ENCODE data around the gene ANKRD9.
"Not testable (repeated sequence)": the region's sequence is repeated elsewhere in the genome, so short reads cannot be mapped to it uniquely, and the experiment has no call there.

The ANKRD9 gene

DNA sequence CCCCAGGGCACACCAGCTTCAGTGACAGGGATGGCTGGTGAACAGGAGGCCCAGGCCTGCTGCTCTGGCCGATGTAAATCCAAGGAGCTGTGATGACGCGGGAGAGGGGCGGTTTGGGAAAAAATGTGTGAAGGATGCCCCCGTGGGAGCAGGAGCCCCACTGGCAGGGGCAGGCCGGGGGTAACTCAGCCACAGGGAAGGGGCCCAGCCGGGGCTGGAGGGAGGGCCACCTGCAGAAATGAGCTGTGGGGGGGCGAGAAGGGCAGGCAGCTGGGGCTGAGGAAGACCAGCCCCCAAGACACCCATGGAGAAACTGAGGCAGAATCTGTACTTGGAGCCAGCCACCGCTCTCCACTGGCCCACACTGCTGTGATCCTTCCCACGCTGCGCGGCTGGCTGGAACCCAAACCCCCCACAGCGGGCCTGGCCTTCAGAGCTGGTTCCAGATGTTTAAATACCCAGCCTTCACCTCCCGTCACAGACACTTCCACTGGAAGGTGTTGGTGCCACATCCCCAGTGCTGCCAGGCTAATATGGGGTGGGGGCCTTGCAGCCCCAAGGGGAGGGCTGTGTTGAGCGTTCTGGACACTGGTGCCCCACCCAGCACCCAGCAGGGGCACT lies 28.5 kb upstream of the ANKRD9 start:
- no peak for DNase-seq

DNA sequence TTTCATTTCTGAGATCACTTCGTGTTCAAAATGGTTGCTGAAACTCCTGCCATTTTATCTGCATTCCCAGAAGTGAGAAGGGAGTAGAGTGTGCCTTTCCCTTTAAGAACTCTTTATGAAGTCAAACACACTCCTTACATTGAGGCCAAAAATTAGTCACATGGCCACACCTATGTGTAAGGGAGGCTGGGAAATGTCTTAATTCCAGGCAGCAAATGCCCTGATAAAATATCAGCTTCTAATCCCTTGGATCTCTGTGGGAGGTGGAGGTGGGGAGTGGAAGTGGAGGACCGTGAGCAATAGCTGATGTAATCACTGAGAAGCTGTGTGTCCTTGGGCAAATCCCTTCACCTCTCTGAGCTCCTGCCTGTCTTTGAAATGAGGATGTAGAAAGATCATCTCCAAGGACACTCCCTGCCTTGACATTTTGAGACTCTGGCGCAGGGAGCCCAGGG lies 22.7 kb upstream of the ANKRD9 start:
- no peak for DNase-seq

DNA sequence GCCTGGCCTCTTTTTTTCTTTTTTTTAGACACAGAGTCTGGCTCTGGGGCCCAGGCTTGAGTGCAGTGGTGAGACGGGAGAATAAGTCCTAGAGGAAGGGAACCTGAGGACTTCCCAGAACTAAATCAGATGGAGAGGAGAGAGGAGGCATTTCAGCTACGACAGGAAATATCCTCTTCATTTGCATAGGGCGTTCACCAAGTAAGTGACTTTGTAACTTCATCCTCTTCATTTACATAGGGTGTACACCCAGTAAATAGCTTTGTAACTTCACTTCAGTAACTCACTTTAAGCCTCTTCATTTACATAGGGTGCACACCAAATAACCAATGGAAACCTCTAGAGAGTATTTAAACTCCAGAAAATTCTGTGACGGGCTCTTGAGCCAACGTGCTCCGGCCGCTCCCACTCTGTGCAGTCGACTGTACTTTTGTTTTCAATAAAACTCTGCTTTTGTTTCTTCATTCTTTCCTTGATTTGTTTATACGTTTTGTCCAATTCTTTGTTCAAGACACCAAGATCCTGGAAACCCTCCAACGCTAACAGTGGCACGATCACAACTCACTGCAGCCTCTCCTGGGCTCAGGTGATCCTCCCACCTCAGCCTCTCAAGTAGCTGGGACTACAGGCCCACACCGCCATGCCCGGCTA lies 21.4 kb upstream of the ANKRD9 start:
- DNase-seq: no peak

DNA sequence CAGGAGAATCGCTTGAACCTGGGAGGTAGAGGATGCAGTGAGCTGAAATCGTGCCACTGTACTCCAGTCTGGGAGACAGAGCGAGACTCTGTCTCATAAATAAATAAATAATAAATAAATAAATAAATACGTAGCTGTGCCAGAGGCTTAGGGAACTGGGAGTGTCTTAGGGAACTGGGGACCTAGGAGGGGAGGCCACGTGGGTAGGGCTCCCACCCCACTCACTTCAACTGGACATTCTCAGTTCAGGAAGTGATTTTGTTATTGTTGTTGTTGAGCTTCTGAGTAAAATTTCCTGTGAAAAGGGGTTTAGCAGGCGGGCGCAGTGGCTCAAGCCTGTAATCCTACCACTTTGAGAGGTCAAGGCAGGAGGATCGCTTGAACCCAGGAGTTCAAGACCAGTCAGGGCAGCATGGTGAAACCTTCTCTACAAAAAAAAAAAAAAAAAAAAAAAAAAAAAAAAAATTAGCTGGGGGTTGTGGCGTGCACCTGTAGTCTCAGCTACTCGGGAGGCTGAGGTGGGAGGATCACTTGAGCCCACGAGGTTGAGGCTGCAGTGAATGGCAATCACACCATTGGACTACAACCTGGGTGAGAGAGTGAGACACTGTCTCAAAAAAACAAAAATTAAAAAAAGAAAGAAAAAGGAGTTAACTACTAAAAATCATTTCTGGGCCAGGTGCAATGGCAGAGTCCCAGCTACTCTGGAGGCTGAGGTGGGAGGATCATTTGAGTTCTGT lies 19.0 kb upstream of the ANKRD9 start:
- DNase-seq: no peak

DNA sequence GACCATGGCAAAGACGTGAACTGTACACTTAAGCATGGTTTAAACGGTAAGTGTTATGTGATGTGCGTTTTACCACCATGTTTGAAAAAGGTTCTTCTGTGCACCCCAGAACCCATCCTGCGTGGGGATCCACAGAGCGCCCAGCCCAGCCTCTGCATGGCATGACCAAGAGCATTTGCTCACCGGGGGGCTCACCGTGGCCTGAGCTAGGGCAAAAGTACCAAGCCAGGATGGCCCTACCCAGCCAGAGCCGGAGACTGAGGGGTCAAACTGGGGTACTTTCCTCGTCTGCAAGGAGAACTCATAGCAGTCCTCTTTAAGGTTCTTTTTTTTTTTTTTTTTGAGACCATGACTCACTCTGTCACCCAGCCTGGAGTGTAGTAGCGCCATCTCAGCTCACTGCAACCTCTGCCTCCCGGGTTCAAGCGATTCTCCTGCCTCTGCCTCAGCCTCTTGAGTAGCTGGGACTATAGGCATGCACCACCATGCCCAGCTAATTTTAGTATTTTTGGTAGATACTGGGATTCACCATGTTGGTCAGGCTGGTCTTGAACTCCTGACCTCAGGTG lies 16.4 kb upstream of the ANKRD9 start:
- no peak for DNase-seq

DNA sequence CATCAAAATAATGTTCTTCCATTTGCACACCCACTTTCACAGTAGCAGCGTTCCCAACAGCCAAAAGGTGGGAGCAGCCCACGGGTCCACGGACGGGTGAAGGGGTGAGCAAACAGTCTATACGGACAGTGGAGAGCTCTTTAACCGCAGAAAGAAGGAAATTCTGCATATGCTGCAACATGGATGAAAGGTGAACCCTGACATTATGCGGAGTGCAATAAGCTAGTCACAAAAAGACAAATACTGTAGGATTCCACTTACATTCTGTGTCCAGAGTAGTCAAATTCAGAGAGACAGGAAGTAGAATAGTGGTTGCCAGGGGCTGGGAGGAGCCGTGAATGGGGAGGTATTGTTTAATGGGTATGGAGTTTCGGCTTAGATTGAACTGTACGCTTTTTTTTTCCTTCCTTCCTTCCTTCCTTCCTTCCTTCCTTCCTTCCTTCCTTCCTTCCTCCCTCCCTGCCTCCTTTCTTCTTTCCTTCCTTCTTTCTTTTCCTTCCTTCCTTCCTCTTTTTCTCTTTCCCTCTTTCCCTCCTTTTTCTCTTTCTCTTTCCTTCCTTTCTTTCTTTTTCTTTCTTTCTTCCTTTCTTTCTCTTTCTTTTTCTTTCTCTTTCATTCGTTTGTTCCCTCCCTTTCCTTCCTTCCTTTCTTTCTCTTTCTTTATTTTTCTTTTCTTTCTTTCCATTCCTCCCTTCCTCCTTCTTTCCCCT lies 15.8 kb upstream of the ANKRD9 start:
- DNase-seq: peak; percentile 24

DNA sequence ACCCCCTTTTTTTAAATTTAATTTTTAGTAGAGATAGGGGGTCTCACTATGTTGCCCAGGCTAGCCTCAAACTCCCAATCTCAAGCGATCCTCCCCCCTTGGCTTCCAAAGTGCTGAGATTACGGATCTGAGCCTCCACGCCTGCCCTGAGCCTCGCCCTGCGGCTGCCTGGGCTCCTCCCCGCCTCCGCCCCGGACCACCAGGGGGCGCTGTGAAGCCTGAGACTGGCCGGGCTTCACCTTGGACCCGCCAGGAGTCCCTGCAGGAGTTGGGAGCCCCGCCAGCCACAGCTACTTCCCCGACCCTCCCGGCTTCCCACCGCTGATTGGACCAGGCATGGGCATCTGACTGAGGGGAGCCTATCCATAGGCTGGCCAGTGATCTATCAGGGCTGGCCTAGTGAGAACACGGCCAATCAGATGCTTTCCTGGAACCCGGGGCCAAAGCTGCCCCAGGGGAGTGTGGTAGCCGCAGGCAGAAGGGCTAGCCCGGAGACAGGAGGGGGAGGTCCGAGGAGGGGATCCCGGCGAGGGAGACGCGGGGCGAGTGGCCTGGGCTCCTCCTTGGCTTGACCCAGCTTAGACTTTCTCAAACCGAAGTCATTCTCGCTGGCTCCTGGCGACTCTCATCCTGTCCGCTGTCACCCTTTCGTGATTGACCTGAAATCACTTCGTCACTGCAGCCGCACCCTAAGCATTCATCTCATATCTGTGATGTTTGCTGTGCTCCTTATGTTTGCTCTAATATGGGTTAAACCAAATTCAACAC lies 15.1 kb upstream of the ANKRD9 start:
- peak; percentile 92 for DNase-seq

DNA sequence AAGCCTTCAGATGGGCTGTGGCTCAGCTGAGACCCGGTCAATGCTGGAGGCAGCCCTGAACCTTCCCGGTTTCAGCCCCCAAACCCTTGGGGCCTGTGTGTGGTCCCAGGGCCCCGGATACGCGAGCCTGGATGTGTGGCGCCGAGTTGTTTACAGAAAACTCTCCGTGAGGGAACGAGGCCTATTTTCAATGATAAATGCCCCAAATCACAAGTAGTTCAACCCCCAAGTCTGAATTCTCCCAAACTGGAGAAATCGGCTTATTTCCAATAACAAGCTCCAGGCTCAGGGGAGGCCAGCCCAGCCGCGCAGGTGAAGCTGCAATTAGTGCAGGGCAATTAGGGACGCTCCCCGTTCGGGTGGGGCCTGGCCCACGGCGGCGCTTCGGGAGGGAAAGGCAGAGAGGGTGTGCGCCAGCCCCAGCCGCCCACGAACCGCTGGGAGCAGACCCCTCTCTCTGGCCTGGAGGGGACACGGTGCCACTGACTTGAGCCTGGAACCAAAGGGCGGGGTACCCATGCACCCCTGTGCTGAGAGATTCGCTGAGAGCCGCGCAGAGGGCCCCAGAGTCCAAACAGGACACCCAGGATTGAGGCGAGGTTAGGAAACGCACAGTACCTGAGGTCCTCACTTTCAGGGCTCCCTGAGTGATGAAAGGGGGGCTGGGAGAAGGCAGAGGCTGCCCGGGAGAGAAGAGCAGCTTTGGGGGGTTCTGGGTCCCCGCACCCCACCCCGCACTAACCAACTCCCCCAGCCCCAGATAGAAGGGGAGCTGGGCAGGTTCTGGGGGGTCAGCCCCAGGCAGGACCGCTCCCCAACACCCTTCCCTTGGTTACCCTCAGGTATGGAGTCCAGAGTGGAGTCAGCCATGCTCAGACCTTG lies 14.2 kb upstream of the ANKRD9 start:
- peak; percentile 28 for DNase-seq

DNA sequence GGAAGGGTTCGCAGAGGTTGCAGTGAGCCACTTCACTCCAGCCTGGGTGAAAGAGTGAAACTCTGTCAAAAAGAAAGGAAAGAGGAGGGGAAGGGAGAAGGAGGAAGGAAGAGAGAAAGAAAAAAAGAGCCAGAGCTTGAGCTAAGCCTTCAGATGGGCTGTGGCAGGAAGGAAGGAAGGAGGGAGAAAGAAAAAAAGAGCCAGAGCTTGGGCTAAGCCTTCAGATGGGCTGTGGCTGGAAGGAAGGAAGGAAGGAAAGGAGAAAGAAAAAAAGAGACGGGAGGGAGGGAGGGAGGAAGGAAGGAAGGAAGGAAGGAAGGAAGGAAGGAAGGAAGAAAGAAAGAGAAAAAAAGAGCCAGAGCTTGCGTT lies 13.6 kb upstream of the ANKRD9 start:
- DNase-seq: no peak

DNA sequence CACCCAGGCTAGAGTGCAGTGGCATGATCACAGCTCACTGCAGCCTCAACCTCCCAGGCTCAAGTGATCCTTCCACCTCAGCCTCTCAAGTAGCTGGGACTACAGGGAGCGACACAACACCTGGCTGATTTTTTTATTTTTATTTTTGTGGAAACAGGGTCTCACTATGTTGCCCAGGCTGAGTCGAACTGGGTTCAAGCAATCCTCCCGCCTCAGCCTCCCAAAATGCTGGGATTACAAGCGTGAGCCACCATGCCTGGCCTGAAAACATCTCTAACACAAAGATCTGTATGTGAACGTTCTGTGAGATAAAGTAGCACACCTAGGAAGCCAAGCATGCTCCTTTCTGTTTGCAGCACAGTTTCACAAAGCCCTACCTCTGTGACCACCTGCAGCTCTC lies 10.1 kb upstream of the ANKRD9 start:
- DNase-seq: not testable (repeated sequence)

DNA sequence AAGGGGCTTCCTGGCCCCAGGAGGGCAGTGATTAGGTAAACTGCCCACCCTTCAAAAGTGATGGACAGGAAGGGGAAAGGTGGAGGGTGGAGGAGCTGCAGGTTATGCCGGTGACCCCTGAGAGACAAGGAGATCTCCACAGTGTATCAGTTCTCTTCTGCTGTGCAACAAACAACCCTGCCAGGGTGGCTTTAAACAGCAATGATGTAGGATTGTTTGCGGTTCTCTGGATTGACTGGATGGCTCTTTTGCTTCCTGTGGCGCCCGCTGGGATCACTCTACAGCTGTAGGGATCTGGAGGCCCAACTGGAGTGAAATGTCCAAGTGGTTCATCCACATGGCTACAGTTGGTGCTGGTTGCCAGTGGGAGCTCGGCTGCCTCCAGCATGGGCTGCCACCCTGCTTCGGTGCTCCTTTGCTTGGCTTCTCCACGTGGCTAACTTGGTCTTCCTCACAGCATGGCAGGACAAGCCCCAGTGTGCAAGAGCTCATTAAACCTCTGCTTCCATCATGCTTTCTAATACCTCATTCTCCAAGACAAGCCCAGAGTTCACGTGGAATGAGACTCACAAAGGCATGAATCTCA lies 8.6 kb upstream of the ANKRD9 start:
- DNase-seq: no peak

DNA sequence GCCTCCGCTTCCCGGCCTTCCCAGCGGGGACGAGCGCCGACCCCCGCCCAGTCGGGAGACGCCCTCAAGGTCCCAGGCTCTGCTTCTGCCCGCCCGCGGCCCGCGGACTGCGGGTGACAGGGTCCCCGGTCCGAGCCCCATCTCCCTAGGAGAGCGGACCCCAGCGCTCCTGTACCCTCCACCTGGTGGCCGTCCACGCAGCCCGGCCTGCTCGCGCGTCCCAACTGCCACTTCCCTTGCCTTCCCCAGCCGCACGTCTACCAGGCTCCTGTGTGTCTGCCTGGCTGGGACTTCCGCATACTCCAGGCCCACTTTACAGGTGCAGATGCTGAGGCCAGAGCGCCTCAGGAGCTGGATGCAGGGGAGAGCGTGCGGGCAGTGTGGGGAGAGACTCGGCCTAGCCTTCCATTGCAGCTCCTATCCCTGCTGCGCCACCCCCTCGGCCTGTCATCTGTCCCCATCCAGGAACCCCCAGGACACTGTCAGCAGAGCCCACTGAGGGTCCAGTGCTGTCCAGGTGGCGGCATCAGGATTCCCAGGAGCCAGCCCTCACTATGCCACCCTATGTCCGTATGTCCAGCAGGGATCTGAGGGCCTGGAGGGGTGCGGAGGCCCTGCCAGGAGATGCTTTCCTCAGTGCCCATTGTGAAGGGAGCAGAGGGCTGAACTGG lies 8.0 kb upstream of the ANKRD9 start:
- DNase-seq: no peak

DNA sequence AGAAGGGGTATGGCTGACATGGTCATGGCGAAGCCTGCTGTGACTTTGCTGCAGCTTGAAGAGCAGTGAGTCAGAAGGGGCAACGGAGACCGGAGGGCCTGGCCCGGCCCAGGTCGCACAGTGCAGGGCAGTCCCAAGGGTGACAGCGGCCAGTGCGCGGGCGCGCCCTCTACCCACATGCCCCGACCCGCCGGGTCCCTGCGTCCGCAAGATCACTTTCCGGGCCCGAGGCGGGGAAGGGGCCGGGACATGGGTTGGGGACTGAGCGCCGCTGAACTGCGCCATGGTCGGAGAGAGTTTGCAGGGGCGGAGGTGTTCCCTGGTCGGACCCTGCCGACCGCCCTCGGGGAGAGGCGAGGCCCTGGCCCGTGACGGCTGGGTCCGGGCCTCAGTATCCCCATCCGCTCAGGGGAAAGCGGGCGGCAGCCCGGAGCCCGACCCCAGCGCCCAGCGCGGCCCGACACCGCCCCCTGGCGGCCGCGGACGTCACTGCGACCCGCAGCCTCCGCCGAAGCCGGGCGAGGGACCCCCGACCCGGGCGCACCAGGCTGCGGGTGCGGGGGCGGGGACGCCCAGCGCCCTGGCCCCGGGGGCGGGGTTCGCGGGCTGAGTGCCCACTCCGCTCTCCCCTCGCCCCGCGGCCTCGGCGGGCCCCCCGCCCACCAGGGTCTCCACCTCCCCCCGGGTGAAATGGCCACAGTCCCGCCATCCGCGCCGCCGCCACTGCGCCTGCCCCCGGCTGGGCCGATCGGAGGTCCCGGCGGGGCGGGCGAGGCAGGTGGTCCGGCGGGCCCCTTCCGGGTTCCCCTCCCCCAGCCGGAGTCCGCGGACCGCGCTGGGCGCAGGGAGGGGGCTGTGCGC lies 7.2 kb upstream of the ANKRD9 start:
- DNase-seq: no peak

DNA sequence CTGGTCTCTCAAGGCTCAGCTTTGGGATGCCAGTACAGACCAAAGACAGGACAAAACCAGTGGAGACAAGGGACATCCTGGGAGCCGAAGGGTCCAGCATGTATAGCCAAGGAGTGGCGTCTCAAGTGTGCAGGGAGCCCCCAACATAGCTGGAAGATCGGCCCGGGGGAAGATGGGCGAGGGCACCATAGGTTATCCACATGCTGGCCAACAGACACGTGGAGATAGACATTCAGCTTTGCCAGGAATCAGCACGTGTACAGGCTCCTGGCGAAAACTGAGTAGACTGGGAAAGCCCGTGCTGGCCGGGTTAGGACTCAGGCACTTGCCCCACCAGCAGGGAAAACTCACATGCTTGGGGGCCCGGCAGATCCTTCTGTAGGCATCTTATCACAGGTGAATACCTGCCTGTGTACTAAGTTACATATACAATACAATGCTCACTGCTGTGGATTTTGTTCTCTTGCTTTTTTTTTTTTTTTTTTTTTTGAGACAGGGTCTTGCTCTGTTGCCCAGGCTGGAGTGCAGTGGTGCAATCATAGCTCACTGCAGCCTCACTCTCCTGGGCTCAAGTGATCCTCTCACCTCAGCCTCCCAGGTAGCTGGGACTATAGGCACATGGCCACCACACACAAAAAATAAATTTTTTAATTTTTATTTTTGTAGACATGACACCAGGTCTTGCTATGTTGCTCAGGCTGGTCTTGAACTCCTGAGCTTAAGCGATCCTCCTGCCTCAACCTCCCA lies 5.6 kb upstream of the ANKRD9 start:
- DNase-seq: no peak

DNA sequence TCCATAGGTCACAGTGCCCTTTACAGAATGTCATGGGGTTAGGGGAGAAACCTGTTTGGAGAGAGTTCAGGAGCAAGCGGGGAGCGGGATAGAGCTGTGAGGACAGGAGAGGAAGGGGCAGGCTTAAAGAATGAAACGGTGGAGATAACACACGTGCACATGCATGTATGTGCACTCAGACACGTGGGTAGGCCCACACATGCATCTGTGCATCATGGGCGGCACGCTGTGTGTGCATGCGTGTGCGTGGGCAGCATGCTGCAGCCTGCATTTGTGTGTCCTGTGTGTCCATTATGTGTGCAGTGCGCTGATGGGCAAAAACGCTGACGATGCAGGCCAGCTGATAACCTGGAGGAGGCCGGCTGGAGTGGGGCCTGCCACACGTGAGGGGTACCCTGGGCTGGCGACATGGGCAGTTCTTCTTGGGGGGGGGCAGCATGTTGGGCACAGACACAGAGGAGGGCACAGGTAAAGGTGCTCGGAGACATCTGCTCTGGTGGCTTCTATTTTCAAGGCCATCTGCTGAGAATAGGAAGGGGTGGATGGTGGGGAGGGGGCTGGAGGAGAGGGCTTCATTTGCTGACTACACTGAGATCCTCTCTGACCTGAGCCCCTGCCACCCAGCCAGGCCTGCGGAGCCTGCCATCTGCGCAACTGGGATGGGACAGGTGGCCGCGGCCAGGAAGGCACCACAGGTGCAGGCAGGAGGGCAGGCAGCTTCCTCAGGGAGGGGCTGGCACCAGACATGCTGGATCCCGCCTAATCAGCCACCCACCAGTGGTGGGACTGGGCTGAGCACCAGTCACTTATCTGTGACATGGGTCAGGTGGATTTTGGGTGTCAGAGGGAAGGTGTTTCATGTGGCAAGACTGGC lies 4.6 kb upstream of the ANKRD9 start:
- no peak for DNase-seq

DNA sequence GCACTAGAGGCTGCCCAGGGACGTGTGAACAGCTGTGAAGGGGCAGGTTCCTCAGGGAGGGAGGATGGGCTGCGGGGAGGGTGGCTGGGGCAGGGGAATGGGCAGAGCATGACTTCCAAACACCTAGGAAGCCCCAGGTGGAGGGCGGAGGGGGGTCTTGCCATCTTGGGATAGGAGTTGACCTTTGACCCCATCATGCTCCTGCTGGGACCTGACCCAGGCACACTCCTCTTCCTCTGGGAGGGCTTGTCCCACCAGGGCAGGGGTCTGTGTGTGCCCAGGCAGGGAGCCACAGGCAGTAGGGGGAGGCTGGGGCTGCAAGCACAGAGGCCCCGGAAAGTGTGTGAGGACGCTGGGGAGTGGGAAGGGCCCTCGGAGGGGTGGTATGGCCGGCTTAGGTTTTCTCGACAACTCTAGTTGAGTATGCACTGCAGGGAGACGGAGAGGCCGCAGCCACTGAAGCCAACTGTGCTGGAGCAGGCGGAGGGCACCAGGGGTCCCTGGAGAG lies 3.3 kb upstream of the ANKRD9 start:
- DNase-seq: no peak

DNA sequence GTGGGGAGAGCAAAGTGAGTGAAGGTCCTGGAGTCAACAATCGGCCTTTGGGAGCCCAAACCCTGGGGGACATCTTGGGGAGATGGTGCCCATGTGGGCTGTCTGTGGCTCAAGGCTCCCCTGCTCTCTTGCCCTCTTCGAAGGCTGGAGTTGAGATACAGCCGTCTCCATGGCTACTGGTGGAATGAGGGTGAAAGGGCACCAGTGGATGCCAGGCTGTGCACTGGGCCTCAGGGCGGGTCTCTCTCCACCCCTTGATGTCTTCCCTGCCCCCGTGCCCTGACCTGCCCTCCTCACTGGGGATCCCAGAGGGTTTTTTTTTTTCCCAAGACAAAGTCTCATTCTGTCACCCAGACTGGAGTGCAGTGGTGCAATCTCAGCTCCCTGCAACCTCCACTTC lies 2.0 kb upstream of the ANKRD9 start:
- DNase-seq: no peak
